Suprapubic skin (tissue), 3 donors: Measurements from ENCODE around the gene TAOK2.

Experiments
- EP300 ChIP-seq: sonication (generic); formaldehyde crosslinking; IDR thresholded peaks from one replicate; pipeline ENCODE4 v1.6.1; 2017; ENCODE audit warnings: antibody characterized with exemption
- TF ChIP-seq, protein P1 (sequence below), 2 donors: fragments of 200-600 bp in 1 of 2; fragments of 450-650 bp in 1 of 2; sonication (generic) in 1 of 2; IDR thresholded peaks; one replicate each; pipeline ENCODE4 v1.5.1; 2016 to 2019; ENCODE audit warnings: antibody characterized with exemption in 2 of 2, mild to moderate bottlenecking in 1 of 2, moderate library complexity in 1 of 2

DNA sequence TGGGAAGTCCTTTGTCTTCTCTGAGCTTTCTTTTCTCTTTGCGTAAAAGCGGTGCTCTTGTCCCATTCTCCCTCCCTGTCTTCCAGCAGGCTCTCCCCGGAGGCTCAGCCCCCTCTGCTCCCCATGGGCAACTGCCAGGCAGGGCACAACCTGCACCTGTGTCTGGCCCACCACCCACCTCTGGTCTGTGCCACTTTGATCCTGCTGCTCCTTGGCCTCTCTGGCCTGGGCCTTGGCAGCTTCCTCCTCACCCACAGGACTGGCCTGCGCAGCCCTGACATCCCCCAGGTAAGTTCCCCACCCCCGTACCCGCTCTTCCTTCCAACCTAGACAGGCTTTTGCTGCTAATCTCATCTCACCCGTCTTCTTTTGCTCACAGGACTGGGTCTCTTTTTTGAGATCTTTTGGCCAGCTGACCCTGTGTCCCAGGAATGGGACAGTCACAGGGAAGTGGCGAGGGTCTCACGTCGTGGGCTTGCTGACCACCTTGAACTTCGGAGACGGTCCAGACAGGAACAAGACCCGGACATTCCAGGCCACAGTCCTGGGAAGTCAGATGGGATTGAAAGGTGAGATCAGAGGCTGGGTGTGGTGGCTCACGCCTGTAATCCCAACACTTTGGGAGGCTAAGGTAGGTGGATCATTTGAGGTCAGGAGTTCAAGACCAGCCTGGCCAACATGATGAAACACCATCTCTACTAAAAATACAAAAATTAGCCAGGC, 10.5 kb upstream of the TAOK2 start:
- TF ChIP-seq, protein P1, sequence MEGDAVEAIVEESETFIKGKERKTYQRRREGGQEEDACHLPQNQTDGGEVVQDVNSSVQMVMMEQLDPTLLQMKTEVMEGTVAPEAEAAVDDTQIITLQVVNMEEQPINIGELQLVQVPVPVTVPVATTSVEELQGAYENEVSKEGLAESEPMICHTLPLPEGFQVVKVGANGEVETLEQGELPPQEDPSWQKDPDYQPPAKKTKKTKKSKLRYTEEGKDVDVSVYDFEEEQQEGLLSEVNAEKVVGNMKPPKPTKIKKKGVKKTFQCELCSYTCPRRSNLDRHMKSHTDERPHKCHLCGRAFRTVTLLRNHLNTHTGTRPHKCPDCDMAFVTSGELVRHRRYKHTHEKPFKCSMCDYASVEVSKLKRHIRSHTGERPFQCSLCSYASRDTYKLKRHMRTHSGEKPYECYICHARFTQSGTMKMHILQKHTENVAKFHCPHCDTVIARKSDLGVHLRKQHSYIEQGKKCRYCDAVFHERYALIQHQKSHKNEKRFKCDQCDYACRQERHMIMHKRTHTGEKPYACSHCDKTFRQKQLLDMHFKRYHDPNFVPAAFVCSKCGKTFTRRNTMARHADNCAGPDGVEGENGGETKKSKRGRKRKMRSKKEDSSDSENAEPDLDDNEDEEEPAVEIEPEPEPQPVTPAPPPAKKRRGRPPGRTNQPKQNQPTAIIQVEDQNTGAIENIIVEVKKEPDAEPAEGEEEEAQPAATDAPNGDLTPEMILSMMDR (IDR thresholded peaks at IDR 0.05), result no peak
- TF ChIP-seq EP300, result no peak
